ENCODE data around the gene RTN1.

Gene RTN1

DNA sequence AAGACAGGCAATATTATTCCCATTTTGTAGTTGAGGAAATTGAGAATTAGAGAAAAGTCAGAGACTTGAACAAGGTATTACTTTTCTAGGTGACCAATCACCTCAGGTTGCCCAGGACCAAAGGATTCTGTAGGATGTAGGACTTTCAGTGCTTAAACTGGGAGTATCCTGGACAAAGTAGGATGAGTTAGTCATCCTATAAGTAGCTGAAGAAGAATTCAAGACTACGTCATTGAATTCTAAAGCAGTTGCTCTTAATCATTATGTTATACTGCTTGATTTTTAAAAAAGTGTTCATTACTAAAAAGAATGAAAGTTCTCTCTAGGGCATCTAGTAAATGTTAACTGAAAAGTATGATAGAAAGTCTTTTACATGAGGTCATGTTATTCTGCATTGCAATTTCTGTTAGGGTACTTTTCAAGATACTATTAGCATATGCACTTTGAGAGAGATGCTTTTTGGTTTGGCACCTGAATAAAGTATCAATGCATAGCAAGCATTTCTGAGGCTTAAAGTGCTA, 101.7 kb downstream of the RTN1 start:
- no peaks in the 10 kb centered on the region for H3K27me3 Mint-ChIP-seq (ENCODE audit: low read depth, poor library complexity)
- H3K4me1 Mint-ChIP-seq, result peaks cover 7% of the 10 kb centered on the region
- no peak overlapping the region for H3K4me3 Mint-ChIP-seq
- H3K9me3 Mint-ChIP-seq, result peaks cover under 1% of the 10 kb centered on the region
- TF ChIP-seq, protein P1, sequence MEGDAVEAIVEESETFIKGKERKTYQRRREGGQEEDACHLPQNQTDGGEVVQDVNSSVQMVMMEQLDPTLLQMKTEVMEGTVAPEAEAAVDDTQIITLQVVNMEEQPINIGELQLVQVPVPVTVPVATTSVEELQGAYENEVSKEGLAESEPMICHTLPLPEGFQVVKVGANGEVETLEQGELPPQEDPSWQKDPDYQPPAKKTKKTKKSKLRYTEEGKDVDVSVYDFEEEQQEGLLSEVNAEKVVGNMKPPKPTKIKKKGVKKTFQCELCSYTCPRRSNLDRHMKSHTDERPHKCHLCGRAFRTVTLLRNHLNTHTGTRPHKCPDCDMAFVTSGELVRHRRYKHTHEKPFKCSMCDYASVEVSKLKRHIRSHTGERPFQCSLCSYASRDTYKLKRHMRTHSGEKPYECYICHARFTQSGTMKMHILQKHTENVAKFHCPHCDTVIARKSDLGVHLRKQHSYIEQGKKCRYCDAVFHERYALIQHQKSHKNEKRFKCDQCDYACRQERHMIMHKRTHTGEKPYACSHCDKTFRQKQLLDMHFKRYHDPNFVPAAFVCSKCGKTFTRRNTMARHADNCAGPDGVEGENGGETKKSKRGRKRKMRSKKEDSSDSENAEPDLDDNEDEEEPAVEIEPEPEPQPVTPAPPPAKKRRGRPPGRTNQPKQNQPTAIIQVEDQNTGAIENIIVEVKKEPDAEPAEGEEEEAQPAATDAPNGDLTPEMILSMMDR (IDR thresholded peaks at IDR 0.05), result no peak
- no peak for DNase-seq
- no peak overlapping the region for H3K27ac Mint-ChIP-seq
- no peaks in the 10 kb centered on the region for H3K36me3 Mint-ChIP-seq (ENCODE audit: low read depth)

DNA sequence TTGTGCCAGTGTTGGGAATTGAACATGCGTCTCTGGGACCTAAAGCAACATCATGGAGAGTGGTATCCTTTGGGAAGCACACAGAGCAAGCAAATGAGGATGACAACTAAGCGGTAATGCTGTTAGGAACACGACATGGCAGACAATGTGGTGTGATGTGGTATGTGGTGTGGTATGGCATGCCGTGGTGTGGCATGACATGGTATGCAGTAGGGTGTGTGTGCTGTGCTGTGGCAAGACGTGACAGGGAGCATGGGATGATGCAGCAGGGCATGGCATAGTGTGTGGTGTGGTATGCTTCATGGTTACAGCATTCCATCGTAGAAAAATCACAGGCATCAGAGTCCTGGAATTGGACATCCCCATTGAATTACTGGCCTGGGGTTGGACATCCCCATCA, 108.7 kb downstream of the RTN1 start:
- Mint-ChIP-seq H3K4me3 (no peak overlapping the region), H3K27me3 (ENCODE audit: low read depth, poor library complexity) (no peaks in the 10 kb centered on the region), H3K4me1 (no peaks in the 10 kb centered on the region), H3K27ac (peak overlapping the region; percentile 73), H3K36me3 (ENCODE audit: low read depth) (no peaks in the 10 kb centered on the region), H3K9me3 (peaks cover 3% of the 10 kb centered on the region)
- no peak for DNase-seq
- TF ChIP-seq, protein P1 (IDR thresholded peaks at IDR 0.05), result no peak

DNA sequence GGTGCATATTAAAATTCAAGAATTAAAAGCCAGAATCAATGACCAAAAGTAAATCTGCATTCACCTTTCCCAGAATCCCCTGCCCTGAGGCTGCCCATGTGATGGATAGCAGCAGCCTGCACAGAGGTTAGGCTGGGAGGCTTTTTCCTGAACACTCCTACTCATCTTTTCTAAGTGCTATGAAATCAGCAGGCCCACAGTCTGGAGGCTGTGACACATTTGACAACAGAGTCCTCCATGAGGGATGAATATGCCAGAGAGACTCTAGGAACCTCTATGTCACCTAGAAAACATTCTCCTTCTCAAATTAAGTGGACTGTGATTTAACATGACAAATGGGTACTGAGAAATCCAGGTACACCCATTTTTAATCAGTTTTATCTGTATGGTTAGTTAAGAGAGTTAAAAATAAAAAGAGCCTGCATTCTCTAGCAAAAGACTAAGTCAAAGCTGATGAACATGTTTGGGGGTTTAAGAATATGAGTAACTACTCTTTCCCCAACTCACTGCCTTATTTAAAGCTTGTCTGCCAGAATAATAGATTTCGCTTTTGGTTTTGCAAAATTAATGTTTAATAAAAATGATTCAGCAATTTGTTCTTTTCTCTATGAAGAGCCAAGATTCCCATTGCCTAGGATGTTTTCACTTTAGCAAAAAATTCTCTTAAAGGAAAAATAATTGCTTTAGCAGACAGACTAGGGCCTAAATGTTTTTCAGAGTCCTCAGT, 115.0 kb downstream of the RTN1 start:
- TF ChIP-seq, protein P1 (IDR thresholded peaks at IDR 0.05), result no peak
- no peak for DNase-seq
- Mint-ChIP-seq H3K4me1 (peaks cover 34% of the 10 kb centered on the region), H3K27me3 (ENCODE audit: low read depth, poor library complexity) (no peaks in the 10 kb centered on the region), H3K4me3 (no peak overlapping the region), H3K9me3 (no peaks in the 10 kb centered on the region), H3K27ac (peak overlapping the region; percentile 10), H3K36me3 (ENCODE audit: low read depth) (no peaks in the 10 kb centered on the region)

DNA sequence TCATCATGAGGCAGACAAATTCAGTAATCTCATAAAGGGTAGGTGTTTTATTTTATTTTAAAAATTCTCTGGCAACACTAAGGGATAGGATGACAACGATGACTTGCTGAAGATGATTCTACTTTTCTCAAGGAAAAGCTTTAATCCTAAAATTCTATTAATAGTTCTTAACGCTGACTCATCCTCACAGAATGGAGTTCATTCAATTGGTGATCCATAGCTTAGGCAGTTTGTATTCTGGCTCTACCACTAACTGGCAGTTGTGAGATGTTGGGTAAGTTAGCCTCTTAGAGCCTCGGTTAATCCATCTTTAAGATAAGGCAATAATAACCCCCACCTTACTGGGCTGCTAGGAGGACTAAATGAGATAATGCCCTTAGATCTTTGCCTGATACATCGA, 116.3 kb downstream of the RTN1 start:
- no peak overlapping the region for H3K4me3 Mint-ChIP-seq
- H3K4me1 Mint-ChIP-seq, result peaks cover 34% of the 10 kb centered on the region
- no peaks in the 10 kb centered on the region for H3K36me3 Mint-ChIP-seq (ENCODE audit: low read depth)
- DNase-seq, result no peak
- no peaks in the 10 kb centered on the region for H3K9me3 Mint-ChIP-seq
- TF ChIP-seq, protein P1 (IDR thresholded peaks at IDR 0.05), result no peak
- no peaks in the 10 kb centered on the region for H3K27me3 Mint-ChIP-seq (ENCODE audit: low read depth, poor library complexity)
- no peak overlapping the region for H3K27ac Mint-ChIP-seq

DNA sequence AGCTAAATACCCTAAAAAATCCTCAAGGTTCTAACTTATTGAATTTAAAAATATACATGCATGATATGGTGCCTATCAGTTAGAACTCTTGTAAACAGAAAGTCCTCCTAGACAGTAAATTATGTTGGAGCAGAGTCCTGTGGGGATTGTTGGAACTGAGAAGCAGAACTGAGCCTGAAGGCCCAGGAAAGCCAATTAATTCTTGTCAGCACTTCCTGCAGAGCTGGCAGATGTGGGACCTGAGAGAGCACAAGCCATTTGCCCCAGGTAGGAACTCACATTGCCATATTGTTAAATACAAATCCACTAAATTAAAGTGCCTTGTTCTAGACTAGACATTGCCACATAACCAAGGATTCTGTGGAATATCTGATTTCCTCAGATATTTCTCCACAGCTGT, 117.1 kb downstream of the RTN1 start:
- no peaks in the 10 kb centered on the region for H3K27me3 Mint-ChIP-seq (ENCODE audit: low read depth, poor library complexity)
- no peak for DNase-seq
- no peaks in the 10 kb centered on the region for H3K9me3 Mint-ChIP-seq
- TF ChIP-seq, protein P1 (IDR thresholded peaks at IDR 0.05), result no peak
- no peak overlapping the region for H3K27ac Mint-ChIP-seq
- H3K36me3 Mint-ChIP-seq (ENCODE audit: low read depth), result no peaks in the 10 kb centered on the region
- peaks cover 35% of the 10 kb centered on the region for H3K4me1 Mint-ChIP-seq
- no peak overlapping the region for H3K4me3 Mint-ChIP-seq

DNA sequence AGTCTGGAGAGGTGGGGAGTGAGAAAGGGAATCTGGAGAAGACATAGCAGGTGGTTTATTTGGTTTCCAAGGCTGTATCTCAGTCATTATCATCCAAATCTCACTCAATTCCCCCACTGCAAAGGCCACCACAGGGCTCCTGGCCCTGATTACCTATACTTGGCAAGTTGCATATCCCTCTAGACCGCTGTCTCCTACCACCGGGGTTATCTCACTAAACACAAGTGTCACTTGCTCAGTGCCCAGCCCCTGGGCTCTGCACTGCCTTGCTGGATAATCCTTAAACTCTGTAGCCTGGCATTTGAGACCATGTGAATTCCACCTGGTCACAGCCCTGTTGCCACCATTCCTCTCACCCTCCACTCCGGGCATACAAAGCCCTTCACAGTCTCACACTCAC, 119.0 kb downstream of the RTN1 start:
- no peak for DNase-seq
- TF ChIP-seq, protein P1 (IDR thresholded peaks at IDR 0.05), result no peak
- Mint-ChIP-seq H3K27ac (no peak overlapping the region), H3K4me1 (peaks cover 39% of the 10 kb centered on the region), H3K36me3 (ENCODE audit: low read depth) (no peaks in the 10 kb centered on the region), H3K4me3 (no peak overlapping the region), H3K27me3 (ENCODE audit: low read depth, poor library complexity) (no peaks in the 10 kb centered on the region), H3K9me3 (no peaks in the 10 kb centered on the region)

Data from nephron progenitor cell (in vitro differentiated cells).